ENCODE measurements around the gene GFOD1.

The GFOD1 gene

GRCh38 chr6:13375360-13375878 lies 112.0 kb downstream of the GFOD1 start:
- no peak for DNase-seq (ENCODE audit: low read depth)

DNA sequence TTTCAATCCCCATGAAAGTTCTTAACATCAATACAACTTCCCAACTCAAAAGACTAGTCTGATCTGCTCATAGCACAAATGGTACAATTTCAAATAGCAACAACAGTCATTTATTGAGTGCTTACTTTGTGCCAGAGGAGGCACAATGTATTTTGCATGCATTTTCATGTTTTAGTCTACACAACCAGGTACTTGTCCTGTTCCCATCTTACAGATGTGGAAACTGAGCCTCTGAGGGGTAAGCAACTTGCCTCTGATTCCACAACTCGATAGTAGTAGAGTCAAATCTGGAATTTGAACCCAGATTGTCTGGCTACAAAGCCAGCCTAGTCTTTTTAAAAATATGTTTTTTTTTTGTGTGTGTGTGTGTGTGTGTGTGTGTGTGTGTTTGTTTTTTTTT lies 113.5 kb downstream of the GFOD1 start:
- no peak for DNase-seq (ENCODE audit: low read depth)

GRCh38 chr6:13373488-13373886 lies 113.9 kb downstream of the GFOD1 start:
- no peak for DNase-seq (ENCODE audit: low read depth)

DNA sequence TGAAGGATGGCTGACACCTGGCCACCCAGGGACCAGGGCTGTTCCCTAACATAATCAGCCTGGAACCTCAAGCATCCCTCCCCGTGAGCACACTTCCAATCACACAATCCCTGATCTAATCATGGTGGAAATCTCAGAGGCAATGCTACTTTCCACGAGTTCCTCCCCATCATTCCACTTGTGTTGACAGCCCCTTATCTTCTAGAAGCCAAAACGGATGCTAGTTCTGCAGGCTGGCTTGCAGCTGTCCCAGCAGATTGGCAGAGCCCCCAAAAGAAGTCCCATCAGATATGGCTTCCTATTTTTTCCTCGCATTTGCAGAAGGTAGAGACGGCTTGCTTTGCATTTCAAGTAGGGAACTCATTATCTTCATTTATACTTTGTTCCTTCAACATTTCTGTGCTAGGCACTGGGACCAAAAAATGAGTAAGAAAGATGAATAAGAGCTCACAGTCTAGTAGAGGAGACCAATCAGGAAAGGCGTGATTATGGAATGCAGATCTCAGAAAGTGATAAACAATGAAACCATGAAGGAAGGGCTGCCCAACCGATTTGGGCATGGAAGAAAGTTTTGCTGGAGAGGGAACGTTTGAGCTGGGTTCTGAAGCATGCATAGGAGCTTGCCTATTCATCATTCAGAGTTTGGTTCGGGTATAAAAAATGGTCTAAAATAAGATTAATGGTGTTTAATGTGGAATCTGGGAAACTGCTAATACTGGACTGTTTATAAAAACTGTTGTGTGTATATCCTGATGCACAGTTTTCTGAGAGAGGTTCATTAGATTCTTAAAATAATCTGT lies 114.5 kb downstream of the GFOD1 start:
- DNase-seq (ENCODE audit: low read depth): no peak

- no peak for DNase-seq (ENCODE audit: low read depth)
Measured at GRCh38 chr6:13372076-13372475, 115.3 kb downstream of the GFOD1 start.

- DNase-seq (ENCODE audit: low read depth): no peak
Measured at GRCh38 chr6:13371421-13372072, 115.9 kb downstream of the GFOD1 start.

GRCh38 chr6:13370623-13371022 lies 116.8 kb downstream of the GFOD1 start:
- no peak for DNase-seq (ENCODE audit: low read depth)

- DNase-seq (ENCODE audit: low read depth): no peak
Measured at GRCh38 chr6:13369591-13369990, 117.8 kb downstream of the GFOD1 start.

GRCh38 chr6:13368731-13369115 lies 118.7 kb downstream of the GFOD1 start:
- DNase-seq (ENCODE audit: low read depth): no peak

- DNase-seq (ENCODE audit: low read depth): no peak
Measured at GRCh38 chr6:13368079-13368730, 119.2 kb downstream of the GFOD1 start.

DNA sequence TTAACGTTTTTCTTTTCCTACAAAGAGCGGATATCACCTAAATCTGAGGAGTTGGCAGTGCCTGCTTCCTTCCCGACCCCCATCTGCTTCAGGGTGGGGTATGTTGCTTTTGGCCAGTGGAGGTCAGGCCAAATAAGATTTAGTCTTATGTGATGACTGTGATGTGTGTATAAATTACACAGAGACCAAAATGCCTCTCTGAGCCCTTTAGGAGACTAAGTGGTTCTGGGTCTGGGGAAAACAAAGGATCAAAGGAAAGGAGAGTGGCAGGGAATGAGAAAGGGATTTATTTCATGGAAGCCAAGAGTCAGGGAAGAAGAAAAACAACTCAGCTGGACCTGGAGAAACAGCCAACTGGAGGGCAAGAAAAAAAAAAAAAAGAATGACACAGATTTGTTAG lies 120.0 kb downstream of the GFOD1 start:
- DNase-seq (ENCODE audit: low read depth): no peak

GRCh38 chr6:13365320-13365719 lies 122.1 kb downstream of the GFOD1 start:
- no peak for DNase-seq (ENCODE audit: low read depth)

DNA sequence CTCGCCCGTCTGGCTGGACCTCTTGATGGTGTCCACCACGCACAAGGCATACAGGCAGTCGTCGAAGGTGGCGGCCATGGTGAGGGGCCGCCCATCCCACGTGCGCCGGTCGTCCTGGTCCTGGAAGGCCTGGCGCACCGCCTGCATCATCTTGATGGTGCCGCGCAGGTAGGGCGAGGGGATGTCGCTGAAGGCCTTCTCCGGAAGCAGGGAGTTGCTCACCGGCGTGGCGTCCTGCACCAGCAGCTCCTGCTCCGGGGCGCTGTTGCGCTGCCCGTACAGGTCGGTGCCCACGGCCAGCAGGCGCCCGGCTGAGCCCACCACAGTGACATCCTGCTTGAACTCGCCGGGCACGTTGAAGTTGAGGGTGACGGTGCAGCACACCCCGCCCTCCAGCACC lies 122.6 kb downstream of the GFOD1 start:
- DNase-seq (ENCODE audit: low read depth): no peak

- no peak for DNase-seq (ENCODE audit: low read depth)
Measured at GRCh38 chr6:13362412-13362811, 125.0 kb downstream of the GFOD1 start.

DNA sequence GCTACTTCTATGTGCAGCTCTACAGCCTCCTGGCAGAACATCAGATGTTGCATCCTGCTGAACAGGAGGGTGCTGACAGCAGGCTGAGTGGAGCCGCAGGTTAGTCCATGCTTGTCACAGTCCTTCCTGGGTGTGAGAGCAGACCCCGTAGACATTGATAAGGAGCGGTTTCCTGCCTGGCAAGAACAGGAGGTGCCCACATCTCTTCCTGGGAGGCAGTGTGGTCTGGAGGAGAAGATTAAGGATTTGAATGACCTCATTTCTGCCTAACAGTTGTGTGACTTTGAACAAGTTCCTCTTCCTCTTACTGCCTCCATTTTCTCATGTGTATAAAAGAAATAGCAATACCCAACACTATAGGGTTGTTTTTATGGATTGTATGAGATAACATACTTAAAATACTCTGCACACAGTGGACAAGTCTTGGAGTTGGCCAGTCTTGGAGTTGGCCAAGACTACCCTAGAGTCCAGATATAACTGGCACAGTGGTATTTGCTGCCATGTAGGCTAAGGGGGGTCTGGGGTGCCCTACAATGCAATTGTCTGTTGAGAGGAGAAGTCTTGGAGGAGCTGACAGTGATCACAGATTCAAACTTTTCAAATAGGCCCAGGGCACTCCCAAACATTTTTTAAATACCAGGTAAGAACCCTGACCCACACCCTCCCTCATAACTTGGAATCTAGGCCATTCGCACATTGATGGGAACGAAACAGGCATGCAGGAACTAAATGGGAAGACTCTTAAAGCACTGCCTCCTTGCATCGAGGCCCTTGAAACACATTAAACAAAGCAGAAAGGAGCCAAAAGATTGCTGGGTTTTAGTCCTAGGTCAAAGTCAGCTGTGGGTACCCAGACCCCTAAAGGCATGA lies 126.5 kb downstream of the GFOD1 start:
- DNase-seq (ENCODE audit: low read depth): no peak

DNA sequence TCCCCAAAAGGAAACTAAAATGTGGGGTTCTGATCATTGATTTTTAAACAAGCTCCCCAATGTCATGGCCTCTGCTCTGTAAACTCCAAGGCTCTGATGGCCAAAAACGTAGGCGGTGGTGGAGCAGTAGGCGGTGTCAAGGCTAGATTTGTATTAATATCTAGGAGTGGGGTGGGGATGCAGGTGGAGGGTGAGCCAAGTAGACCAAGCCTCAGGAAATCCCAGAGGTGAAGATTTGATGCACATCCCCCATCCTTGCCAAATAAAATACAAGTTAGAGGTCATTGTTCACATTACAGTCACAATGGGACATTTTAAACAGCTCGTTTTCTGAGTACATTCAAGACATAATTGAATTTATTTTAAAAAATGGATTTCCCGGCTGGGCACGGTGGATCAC lies 128.1 kb downstream of the GFOD1 start:
- no peak for DNase-seq (ENCODE audit: low read depth)

DNA sequence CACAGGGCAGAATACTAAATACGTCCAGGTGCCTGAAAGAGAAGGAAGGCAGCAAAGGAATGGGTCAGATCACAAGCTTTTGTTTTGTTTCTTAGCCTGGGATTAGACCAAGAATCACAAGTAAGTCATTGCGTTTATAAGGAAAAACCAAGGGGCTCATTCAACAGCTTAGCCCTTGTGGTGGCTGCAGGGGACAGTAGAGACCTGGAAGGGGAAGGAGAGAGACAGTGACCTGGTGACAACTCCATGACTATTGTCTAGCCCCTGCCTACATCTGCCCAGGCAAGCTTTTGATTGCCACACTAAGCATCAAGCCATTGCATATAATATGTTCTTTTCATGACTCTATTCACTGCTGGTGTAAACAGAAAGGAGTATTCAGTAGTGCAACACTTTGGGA lies 128.9 kb downstream of the GFOD1 start:
- no peak for DNase-seq (ENCODE audit: low read depth)

DNA sequence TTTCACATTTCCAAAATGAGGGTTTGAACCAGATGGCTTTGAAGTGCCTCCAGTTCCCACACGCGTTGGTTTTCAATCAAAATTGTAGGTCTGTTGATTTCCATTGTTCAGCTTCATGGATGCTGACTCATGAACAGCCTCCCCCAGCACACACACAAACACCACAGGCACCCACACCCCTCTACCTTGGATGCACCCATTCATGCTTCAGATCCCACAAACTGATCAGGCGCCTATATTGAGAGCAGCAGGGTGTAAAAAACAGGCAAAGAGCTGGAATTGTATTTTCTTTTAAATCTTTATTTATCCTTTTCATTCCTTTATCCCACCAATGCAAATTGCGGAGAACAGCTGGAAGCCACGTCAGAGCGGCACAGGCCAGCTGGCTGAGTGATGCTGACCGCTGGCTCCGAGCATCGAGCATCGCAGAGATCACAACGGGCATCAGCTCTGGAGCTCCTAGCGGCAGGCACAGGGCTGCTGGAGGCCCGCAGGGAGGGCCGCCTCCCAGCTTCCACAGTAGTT lies 129.8 kb downstream of the GFOD1 start:
- no peak for DNase-seq (ENCODE audit: low read depth)

DNA sequence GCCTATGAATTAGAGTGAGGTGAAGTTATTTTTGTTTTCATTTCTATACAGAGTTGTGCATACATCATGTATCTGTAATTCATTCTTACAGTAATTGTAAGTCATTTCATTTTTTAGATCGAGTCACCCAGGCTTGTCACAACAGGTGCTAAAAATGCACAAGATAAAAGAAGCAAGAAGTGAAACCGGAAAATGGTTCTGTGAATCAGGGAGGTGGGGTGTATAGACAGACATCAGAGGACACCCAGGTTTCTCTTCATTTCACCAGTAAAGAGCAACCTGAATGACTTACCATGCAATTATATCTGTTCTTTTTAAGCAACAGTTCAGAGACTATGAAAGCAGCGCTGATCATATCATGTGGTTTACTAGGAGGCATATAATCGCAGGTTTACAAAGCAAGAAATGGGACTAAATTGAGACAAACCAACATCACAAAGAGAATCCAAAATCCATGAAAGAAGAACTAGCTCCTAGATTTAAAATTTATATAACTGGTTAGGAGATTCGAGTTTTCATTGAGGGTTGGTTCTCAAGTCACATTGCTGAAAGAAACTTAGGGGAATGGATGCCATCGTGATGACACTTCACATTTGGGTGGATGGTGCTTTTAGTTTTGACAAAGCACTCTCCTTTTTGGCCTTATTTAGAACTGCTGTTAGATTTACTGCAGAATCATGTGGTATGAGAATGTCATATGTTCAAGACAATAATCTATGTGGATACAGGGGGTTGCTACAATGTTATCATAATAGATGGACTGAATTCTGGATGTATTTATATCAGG lies 131.2 kb downstream of the GFOD1 start:
- no peak for DNase-seq (ENCODE audit: low read depth)

DNA sequence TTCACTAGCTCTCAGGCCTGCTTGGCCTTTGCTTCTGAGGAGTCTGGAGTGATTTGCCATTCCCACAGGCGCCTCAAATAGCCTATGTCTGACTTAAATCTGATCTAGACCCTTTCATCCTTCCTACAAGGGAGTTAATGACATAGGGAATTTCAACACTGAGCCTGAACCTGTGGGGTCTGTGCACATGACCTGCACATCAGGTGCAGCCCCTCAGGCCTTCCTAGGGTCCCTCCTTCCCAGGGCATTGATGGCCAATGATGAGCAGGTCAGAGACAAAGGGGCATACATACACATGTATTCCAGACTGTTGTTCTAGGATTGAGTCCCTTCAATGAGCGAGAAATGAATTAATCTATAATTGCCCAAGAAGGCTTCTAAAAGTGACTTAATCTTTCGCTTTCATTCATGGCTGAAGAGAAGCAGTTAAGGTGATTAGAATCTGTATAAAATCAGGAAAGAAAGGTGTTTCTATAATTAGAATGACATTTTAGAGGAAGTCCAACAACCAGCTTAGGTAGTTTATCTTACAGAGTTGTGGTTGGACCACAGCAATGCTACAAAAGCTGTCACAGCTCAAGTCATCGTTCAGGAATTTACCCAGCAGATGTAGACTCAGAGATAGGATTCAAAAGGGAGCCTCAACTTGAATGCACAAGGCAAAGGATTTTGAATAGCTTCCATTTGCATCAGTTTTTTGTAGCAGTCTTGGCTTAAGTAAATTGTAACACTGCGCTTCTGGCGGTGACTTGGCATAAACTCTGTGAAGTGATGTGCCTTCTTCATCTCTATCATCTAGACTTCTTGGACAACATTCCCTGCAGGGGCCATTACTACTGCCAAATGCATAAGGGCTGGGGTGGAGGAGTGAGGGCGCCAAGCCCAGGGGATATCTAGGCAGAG lies 132.1 kb downstream of the GFOD1 start:
- no peak for DNase-seq (ENCODE audit: low read depth)
